ENCODE data around the gene UMODL1.
A peak's percentile ranks its signal among the peaks of the same experiment; 100 is the strongest.

Gene UMODL1

GRCh38 chr21:42121794-42122193, 50.7 kb downstream of the UMODL1 start:
- Histone ChIP-seq H3K79me1 (replicated peaks; ENCODE audit: low read length, poor library complexity, severe bottlenecking) (no peaks in the 10 kb centered on the region), H3K36me3 (ENCODE audit: control insufficient read depth in 1 of 2, insufficient read depth in 2 of 2, low read depth in 1 of 2, low read length in 2 of 2) (no peaks in the 10 kb centered on the region), H3K14ac (ENCODE audit: low read length in 2 of 2) (peak overlapping the region in 1 of 2 experiments; percentile 44), H4K8ac (ENCODE audit: low read length) (no peak overlapping the region), H3K4me3 (ENCODE audit: insufficient read depth in 1 of 2, low read depth in 1 of 2, low read length in 2 of 2) (no peak overlapping the region), H3K9ac (ENCODE audit: low read length) (no peak overlapping the region), H3K27ac (ENCODE audit: low read length, poor library complexity, severe bottlenecking) (no peak overlapping the region), H3K27me3 (ENCODE audit: control insufficient read depth in 1 of 2, insufficient read depth in 1 of 2, low read length in 2 of 2) (peaks cover 39 to 90% of the 10 kb centered on the region in 2 experiments), H3K9me3 (ENCODE audit: control insufficient read depth, low read length) (no peaks in the 10 kb centered on the region), H3K4me2 (ENCODE audit: low read length, poor library complexity, severe bottlenecking) (no peak overlapping the region), H3K18ac (ENCODE audit: low read depth in 1 of 2, low read length in 2 of 2) (no peak overlapping the region), H2AFZ (ENCODE audit: low read depth, low read length) (no peak overlapping the region), H3K4me1 (ENCODE audit: control insufficient read depth, insufficient read depth, low read depth, low read length) (peaks cover 8% of the 10 kb centered on the region), H2AK5ac (ENCODE audit: low read length, severe bottlenecking) (no peak overlapping the region), H2BK120ac (ENCODE audit: low read depth, low read length) (no peak overlapping the region), H4K91ac (ENCODE audit: low read length) (no peak overlapping the region), H2BK12ac (ENCODE audit: low read length in 2 of 2) (no peak overlapping the region), H2BK15ac (ENCODE audit: low read depth, poor library complexity, severe bottlenecking) (no peak overlapping the region), H2BK5ac (ENCODE audit: low read depth, low read length, poor library complexity, severe bottlenecking) (no peak overlapping the region), H3K4ac (ENCODE audit: low read depth in 1 of 2, low read length in 2 of 2) (no peak overlapping the region), H3K23ac (ENCODE audit: low read length in 2 of 2) (no peak overlapping the region)
- WGBS: 80% methylated on average over 4 of the region's 4 CpGs
- DNase-seq: no peak

- Histone ChIP-seq H4K8ac (ENCODE audit: low read length) (no peak overlapping the region), H2AFZ (ENCODE audit: low read depth, low read length) (no peak overlapping the region), H3K4me2 (ENCODE audit: low read length, poor library complexity, severe bottlenecking) (no peak overlapping the region), H2BK15ac (ENCODE audit: low read depth, poor library complexity, severe bottlenecking) (no peak overlapping the region), H3K9me3 (ENCODE audit: control insufficient read depth, low read length) (no peaks in the 10 kb centered on the region), H3K9ac (ENCODE audit: low read length) (no peak overlapping the region), H3K4ac (ENCODE audit: low read depth in 1 of 2, low read length in 2 of 2) (no peak overlapping the region), H3K4me1 (ENCODE audit: control insufficient read depth, insufficient read depth, low read depth, low read length) (peaks cover 8% of the 10 kb centered on the region), H3K27me3 (ENCODE audit: control insufficient read depth in 1 of 2, insufficient read depth in 1 of 2, low read length in 2 of 2) (peaks cover 43 to 96% of the 10 kb centered on the region in 2 experiments), H2BK120ac (ENCODE audit: low read depth, low read length) (no peak overlapping the region), H4K91ac (ENCODE audit: low read length) (no peak overlapping the region), H3K27ac (ENCODE audit: low read length, poor library complexity, severe bottlenecking) (no peak overlapping the region), H3K79me1 (replicated peaks; ENCODE audit: low read length, poor library complexity, severe bottlenecking) (no peaks in the 10 kb centered on the region), H3K23ac (ENCODE audit: low read length in 2 of 2) (no peak overlapping the region), H3K18ac (ENCODE audit: low read depth in 1 of 2, low read length in 2 of 2) (no peak overlapping the region), H2AK5ac (ENCODE audit: low read length, severe bottlenecking) (no peak overlapping the region), H3K14ac (ENCODE audit: low read length in 2 of 2) (peak overlapping the region in 1 of 2 experiments; percentile 68), H3K4me3 (ENCODE audit: insufficient read depth in 1 of 2, low read depth in 1 of 2, low read length in 2 of 2) (peak overlapping the region in 1 of 2 experiments; percentile 3), H2BK12ac (ENCODE audit: low read length in 2 of 2) (no peak overlapping the region), H3K36me3 (ENCODE audit: control insufficient read depth in 1 of 2, insufficient read depth in 2 of 2, low read depth in 1 of 2, low read length in 2 of 2) (no peaks in the 10 kb centered on the region), H2BK5ac (ENCODE audit: low read depth, low read length, poor library complexity, severe bottlenecking) (no peak overlapping the region)
- DNase-seq: no peak
- 95% methylated on average over 9 of the region's 13 CpGs for WGBS
Observed at GRCh38 chr21:42122398-42122797, 51.3 kb downstream of the UMODL1 start.

GRCh38 chr21:42122808-42123207, 51.7 kb downstream of the UMODL1 start:
- no peak overlapping the region for H2BK5ac ChIP-seq (ENCODE audit: low read depth, low read length, poor library complexity, severe bottlenecking)
- 85% methylated on average over 13 of the region's 13 CpGs for WGBS
- no peak overlapping the region for H2BK12ac ChIP-seq (ENCODE audit: low read length in 2 of 2)
- H3K4ac ChIP-seq (ENCODE audit: low read depth in 1 of 2, low read length in 2 of 2): no peak overlapping the region
- H3K27ac ChIP-seq (ENCODE audit: low read length, poor library complexity, severe bottlenecking): no peak overlapping the region
- peak overlapping the region in 1 of 2 experiments; percentile 3 for H3K4me3 ChIP-seq (ENCODE audit: insufficient read depth in 1 of 2, low read depth in 1 of 2, low read length in 2 of 2)
- no peaks in the 10 kb centered on the region for H3K36me3 ChIP-seq (ENCODE audit: control insufficient read depth in 1 of 2, insufficient read depth in 2 of 2, low read depth in 1 of 2, low read length in 2 of 2)
- H2AFZ ChIP-seq (ENCODE audit: low read depth, low read length): no peak overlapping the region
- no peak overlapping the region for H3K9ac ChIP-seq (ENCODE audit: low read length)
- no peak overlapping the region for H3K18ac ChIP-seq (ENCODE audit: low read depth in 1 of 2, low read length in 2 of 2)
- no peak overlapping the region for H2AK5ac ChIP-seq (ENCODE audit: low read length, severe bottlenecking)
- no peak overlapping the region for H4K91ac ChIP-seq (ENCODE audit: low read length)
- no peak overlapping the region for H3K14ac ChIP-seq (ENCODE audit: low read length in 2 of 2)
- H2BK15ac ChIP-seq (ENCODE audit: low read depth, poor library complexity, severe bottlenecking): no peak overlapping the region
- no peak overlapping the region for H2BK120ac ChIP-seq (ENCODE audit: low read depth, low read length)
- no peaks in the 10 kb centered on the region for H3K79me1 ChIP-seq (replicated peaks; ENCODE audit: low read length, poor library complexity, severe bottlenecking)
- H3K27me3 ChIP-seq (ENCODE audit: control insufficient read depth in 1 of 2, insufficient read depth in 1 of 2, low read length in 2 of 2): peaks cover 42 to 99% of the 10 kb centered on the region in 2 experiments
- no peak overlapping the region for H3K23ac ChIP-seq (ENCODE audit: low read length in 2 of 2)
- no peak overlapping the region for H4K8ac ChIP-seq (ENCODE audit: low read length)
- peaks cover 8% of the 10 kb centered on the region for H3K4me1 ChIP-seq (ENCODE audit: control insufficient read depth, insufficient read depth, low read depth, low read length)
- no peaks in the 10 kb centered on the region for H3K9me3 ChIP-seq (ENCODE audit: control insufficient read depth, low read length)
- H3K4me2 ChIP-seq (ENCODE audit: low read length, poor library complexity, severe bottlenecking): no peak overlapping the region
- no peak for DNase-seq

GRCh38 chr21:42123219-42123908, 52.2 kb downstream of the UMODL1 start:
- H3K14ac ChIP-seq (ENCODE audit: low read length in 2 of 2): no peak overlapping the region
- WGBS: 88% methylated on average over 14 of the region's 14 CpGs
- no peaks in the 10 kb centered on the region for H3K9me3 ChIP-seq (ENCODE audit: control insufficient read depth, low read length)
- H3K18ac ChIP-seq (ENCODE audit: low read depth in 1 of 2, low read length in 2 of 2): no peak overlapping the region
- no peak overlapping the region for H4K91ac ChIP-seq (ENCODE audit: low read length)
- no peak overlapping the region for H3K23ac ChIP-seq (ENCODE audit: low read length in 2 of 2)
- no peak overlapping the region for H2AFZ ChIP-seq (ENCODE audit: low read depth, low read length)
- no peak overlapping the region for H3K4me2 ChIP-seq (ENCODE audit: low read length, poor library complexity, severe bottlenecking)
- no peak overlapping the region for H2BK5ac ChIP-seq (ENCODE audit: low read depth, low read length, poor library complexity, severe bottlenecking)
- H3K9ac ChIP-seq (ENCODE audit: low read length): no peak overlapping the region
- H3K79me1 ChIP-seq (replicated peaks; ENCODE audit: low read length, poor library complexity, severe bottlenecking): no peaks in the 10 kb centered on the region
- H4K8ac ChIP-seq (ENCODE audit: low read length): no peak overlapping the region
- DNase-seq: no peak
- H3K36me3 ChIP-seq (ENCODE audit: control insufficient read depth in 1 of 2, insufficient read depth in 2 of 2, low read depth in 1 of 2, low read length in 2 of 2): no peaks in the 10 kb centered on the region
- peaks cover 38 to 99% of the 10 kb centered on the region in 2 experiments for H3K27me3 ChIP-seq (ENCODE audit: control insufficient read depth in 1 of 2, insufficient read depth in 1 of 2, low read length in 2 of 2)
- H2BK120ac ChIP-seq (ENCODE audit: low read depth, low read length): no peak overlapping the region
- H3K4ac ChIP-seq (ENCODE audit: low read depth in 1 of 2, low read length in 2 of 2): no peak overlapping the region
- H2BK12ac ChIP-seq (ENCODE audit: low read length in 2 of 2): no peak overlapping the region
- H2AK5ac ChIP-seq (ENCODE audit: low read length, severe bottlenecking): no peak overlapping the region
- H3K4me1 ChIP-seq (ENCODE audit: control insufficient read depth, insufficient read depth, low read depth, low read length): peaks cover 8% of the 10 kb centered on the region
- H3K27ac ChIP-seq (ENCODE audit: low read length, poor library complexity, severe bottlenecking): no peak overlapping the region
- no peak overlapping the region for H2BK15ac ChIP-seq (ENCODE audit: low read depth, poor library complexity, severe bottlenecking)
- no peak overlapping the region for H3K4me3 ChIP-seq (ENCODE audit: insufficient read depth in 1 of 2, low read depth in 1 of 2, low read length in 2 of 2)

Measured in mesenchymal stem cell (in vitro differentiated cells and primary cell).